ENCODE data around the gene WASF3.

The WASF3 gene

DNA sequence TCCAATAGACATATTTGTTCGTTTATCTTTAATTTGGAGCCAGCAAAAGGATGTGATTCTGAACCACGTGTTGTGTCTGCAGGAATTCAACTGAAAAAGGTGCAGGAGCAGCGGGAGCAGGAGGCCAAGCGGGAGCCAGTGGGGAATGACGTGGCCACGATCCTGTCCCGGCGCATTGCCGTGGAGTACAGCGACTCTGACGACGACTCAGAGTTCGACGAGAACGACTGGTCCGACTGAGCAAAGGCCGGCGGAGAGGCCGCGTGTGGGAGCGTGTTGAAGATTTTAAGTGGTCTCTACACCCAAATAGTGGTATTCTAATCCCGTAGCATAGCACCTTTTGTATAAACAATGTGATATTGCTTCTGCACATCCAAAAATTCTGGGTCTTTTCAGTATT lies 128.1 kb downstream of the WASF3 start:
- TF ChIP-seq, protein P1, sequence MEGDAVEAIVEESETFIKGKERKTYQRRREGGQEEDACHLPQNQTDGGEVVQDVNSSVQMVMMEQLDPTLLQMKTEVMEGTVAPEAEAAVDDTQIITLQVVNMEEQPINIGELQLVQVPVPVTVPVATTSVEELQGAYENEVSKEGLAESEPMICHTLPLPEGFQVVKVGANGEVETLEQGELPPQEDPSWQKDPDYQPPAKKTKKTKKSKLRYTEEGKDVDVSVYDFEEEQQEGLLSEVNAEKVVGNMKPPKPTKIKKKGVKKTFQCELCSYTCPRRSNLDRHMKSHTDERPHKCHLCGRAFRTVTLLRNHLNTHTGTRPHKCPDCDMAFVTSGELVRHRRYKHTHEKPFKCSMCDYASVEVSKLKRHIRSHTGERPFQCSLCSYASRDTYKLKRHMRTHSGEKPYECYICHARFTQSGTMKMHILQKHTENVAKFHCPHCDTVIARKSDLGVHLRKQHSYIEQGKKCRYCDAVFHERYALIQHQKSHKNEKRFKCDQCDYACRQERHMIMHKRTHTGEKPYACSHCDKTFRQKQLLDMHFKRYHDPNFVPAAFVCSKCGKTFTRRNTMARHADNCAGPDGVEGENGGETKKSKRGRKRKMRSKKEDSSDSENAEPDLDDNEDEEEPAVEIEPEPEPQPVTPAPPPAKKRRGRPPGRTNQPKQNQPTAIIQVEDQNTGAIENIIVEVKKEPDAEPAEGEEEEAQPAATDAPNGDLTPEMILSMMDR (IDR thresholded peaks at IDR 0.05; ENCODE audit: insufficient read depth, low read length, missing control alignments): no peak
- ChIA-PET POLR2A (no interaction called here), CTCF (interaction anchor here (0.6 to 1.4 kb wide), 2 partner anchors 14 to 702 kb away, joined by 3 to 4 read pairs; no protein-coding TSS in a partner anchor)
- H3K4me3 ChIP-seq (ENCODE audit: low read depth, low read length): no peak overlapping the region
- no peak for DNase-seq (ENCODE audit: low read depth, low spot score)

DNA sequence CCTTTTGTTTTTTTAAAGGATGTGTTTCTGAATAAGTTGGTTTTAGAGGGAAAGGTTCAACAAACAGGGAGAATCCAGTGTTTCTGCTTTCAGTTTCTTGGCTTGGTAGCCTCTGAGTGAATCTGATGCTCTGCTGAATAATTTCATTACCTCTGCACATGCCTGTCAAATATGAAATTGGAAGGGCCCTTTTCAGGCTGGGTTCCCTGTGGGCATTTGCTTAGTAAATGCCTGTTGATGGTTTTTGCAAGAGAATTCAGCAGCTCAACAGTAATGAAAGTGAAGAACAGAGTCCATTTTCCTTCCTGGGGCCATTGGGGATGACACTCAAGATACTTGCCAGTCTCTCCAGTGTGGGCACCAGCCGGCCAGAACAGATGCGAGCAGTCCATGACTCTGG lies 128.8 kb downstream of the WASF3 start:
- ChIA-PET POLR2A (no interaction called here), CTCF (interaction anchor here (1.0 to 2.3 kb wide), 6 partner anchors 9 to 502 kb away, joined by 3 to 8 read pairs (median 4); no protein-coding TSS in a partner anchor)
- DNase-seq (ENCODE audit: low read depth, low spot score): no peak
- no peak overlapping the region for H3K4me3 ChIP-seq (ENCODE audit: low read depth, low read length)
- TF ChIP-seq, protein P1 (IDR thresholded peaks at IDR 0.05; ENCODE audit: insufficient read depth, low read length, missing control alignments): no peak

DNA sequence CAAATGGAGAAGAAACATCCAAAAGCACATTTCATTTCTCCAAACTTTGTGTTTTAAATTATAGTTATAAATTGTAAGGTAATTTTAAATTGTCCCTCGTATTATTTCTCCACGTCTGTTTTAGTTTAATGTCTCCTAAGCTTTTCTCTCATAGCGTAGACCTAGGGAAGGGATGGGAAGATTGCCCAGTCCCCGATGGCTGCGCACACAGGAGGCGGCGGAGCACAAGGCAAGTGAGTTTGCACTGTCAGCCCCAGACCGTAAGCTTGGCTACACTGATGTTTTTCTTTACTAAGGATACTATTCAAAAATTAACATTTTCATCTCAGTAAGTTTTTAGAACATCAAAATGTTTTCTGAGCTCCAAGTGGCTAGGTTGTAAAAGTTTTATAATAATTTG lies 130.8 kb downstream of the WASF3 start:
- no peak for DNase-seq (ENCODE audit: low read depth, low spot score)
- ChIA-PET CTCF (interaction anchor here (1.0 to 3.4 kb wide), 5 partner anchors 10 to 503 kb away, joined by 3 to 14 read pairs (median 7); no protein-coding TSS in a partner anchor), POLR2A (no interaction called here)
- H3K4me3 ChIP-seq (ENCODE audit: low read depth, low read length): no peak overlapping the region
- TF ChIP-seq, protein P1 (IDR thresholded peaks at IDR 0.05; ENCODE audit: insufficient read depth, low read length, missing control alignments): no peak

DNA sequence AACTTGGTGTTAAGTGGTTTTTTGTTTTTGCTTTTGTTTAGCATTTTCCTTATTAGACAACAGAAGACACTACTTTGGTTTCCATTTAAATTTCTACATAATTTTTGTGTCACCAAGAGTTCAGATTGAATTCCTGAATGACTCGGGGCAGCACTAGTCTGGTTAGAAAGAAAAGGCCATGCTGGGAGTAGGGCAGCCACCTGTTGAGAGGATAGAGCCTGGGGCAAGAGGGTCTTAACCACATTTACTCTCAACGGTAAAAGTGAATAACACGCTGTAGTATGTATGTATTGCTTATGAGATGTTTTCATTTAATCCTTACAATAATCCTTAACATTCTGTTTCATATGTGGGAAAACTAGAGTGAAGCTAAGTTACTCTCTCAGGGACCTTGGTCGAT lies 131.5 kb downstream of the WASF3 start:
- DNase-seq (ENCODE audit: low read depth, low spot score): no peak
- CTCF ChIA-PET: interaction anchor here (1.0 to 3.4 kb wide), 4 partner anchors 9 to 504 kb away, joined by 3 to 14 read pairs (median 10); no protein-coding TSS in a partner anchor
- TF ChIP-seq, protein P1 (IDR thresholded peaks at IDR 0.05; ENCODE audit: insufficient read depth, low read length, missing control alignments): no peak
- no peak overlapping the region for H3K4me3 ChIP-seq (ENCODE audit: low read depth, low read length)
- POLR2A ChIA-PET: no interaction called here

DNA sequence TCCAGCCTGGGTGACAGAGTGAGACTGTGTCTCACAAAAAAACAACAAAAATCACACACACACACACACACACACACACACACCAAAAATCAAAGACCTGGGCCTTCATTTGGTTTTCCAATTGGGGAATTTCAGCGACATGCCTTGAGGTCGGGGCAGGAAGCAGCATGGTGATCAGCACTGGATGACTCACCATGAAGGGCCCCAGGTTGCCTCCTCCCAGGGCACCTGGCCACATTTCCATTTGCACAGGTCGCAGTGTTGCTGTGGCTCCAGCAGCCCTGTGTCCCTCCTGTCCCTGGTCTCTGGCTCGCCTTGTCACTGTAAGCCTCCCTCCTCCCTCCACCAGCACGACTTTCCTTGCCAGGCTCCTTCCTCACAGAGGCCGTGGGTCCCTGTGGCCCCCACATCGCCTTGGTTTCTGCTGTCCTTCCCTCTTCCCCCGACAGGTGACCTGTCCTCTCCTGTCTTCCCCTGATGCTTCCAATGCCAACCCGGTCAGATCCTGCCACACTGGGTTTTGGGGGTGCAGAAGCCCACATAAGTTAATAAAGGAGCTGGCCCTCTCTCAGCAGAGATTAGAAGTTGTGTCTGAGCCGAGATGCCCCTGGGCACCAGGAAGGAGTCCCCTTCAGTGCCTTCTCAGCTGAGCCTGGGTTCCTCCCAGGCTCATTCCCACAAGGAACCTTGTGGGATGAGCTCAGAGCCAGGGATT lies 136.4 kb downstream of the WASF3 start:
- ChIA-PET CTCF (interaction anchor here (1.2 to 6.7 kb wide), 5 partner anchors 197 to 510 kb away, joined by 4 to 196 read pairs (median 6); no protein-coding TSS in a partner anchor), POLR2A (no interaction called here)
- DNase-seq (ENCODE audit: low read depth, low spot score): no peak
- TF ChIP-seq, protein P1 (IDR thresholded peaks at IDR 0.05; ENCODE audit: insufficient read depth, low read length, missing control alignments): no peak
- H3K4me3 ChIP-seq (ENCODE audit: low read depth, low read length): no peak overlapping the region

DNA sequence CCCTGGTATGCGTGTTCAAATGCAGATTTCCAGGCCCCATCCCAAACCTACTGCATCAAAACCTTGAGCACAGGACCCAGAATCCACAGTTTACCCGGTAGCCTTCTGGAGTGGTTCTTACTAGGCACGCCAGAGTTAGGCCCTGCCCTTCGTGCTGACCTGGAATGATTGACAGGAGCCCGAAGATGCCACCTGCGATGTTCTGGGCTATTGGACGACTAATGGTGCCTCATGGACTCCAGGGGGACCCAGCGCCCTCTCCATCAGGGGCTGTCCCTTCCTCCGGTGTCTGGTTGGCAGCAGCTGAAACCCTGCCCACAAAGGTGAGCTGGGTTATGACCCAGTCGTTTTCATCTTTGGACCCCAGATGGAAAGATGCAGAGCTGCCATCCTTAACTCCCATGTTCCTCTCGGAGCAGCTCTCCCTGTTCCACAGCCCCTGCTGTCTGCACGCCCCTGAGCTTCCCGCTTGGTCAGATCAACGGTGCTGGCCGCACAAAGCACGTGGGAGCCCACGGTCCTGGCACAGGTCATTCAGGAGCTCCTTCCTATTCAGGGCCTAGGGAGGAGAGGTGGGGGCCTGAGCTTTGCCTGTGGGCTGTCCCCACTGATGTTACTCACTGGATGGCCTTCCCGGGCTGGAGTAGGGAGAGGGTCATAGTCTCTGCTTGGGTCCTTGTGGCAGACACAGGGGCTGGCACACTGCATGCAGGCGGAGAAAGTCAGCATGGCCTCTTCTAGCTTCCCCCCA lies 137.3 kb downstream of the WASF3 start:
- ChIA-PET POLR2A (no interaction called here), CTCF (interaction anchor here (1.2 to 6.7 kb wide), 5 partner anchors 8 to 510 kb away, joined by 3 to 196 read pairs (median 5); no protein-coding TSS in a partner anchor)
- no peak for DNase-seq (ENCODE audit: low read depth, low spot score)
- TF ChIP-seq, protein P1 (IDR thresholded peaks at IDR 0.05; ENCODE audit: insufficient read depth, low read length, missing control alignments): no peak
- H3K4me3 ChIP-seq (ENCODE audit: low read depth, low read length): no peak overlapping the region

Data from AG04449 (cell line).